ENCODE data around the gene ADAMTSL2. TPM values are rescaled to one million over a fixed set of nuclear protein-coding genes. Genes with fewer than 3 reads are reported as not detected.
A peak's percentile ranks its signal among the peaks of the same experiment; 100 is the strongest.

Gene ADAMTSL2
- total and polyA plus RNA-seq, 9 donors: 0.27 to 18.5 (median 1.9) TPM

DNA sequence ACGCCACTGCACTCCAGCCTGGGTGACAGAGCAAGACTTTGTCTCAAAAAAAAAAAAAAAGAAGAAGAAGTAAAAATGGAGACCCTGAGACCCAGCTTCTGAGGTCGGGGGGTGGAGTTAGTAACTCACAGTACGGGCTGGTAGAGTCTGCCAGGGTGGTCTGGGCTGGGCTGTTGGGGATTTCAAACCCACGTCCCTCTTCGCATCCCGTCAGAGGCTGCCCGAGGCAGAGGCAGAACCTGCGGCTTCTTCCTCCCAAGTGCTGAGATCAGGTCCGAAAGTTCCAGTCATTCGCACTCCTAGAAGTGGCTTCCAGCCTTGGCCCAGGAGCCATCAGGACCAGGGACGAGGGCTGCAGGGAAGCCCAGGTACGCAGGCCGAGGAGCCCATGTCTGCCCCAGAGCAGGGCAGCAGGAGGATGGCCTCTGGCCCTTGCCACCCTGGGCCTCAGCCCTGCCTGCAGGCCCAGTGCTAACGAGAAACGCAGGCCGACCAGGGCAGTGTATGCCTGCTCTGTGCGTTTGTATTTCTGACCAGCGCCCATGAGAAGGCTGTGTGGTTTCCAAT is 45.7 kb upstream of the ADAMTSL2 start:
- no peaks in the 10 kb centered on the region for H3K9me3 ChIP-seq
- no peaks in the 10 kb centered on the region for H3K27me3 ChIP-seq
- 86 to 95% (median 94%) methylated on average over 18 of the region's 18 CpGs for WGBS, 3 donors
- no peak for TF ChIP-seq EP300 (IDR thresholded peaks at IDR 0.05)
- TF ChIP-seq POLR2A (IDR thresholded peaks at IDR 0.05): no peak
- TF ChIP-seq, protein P1, sequence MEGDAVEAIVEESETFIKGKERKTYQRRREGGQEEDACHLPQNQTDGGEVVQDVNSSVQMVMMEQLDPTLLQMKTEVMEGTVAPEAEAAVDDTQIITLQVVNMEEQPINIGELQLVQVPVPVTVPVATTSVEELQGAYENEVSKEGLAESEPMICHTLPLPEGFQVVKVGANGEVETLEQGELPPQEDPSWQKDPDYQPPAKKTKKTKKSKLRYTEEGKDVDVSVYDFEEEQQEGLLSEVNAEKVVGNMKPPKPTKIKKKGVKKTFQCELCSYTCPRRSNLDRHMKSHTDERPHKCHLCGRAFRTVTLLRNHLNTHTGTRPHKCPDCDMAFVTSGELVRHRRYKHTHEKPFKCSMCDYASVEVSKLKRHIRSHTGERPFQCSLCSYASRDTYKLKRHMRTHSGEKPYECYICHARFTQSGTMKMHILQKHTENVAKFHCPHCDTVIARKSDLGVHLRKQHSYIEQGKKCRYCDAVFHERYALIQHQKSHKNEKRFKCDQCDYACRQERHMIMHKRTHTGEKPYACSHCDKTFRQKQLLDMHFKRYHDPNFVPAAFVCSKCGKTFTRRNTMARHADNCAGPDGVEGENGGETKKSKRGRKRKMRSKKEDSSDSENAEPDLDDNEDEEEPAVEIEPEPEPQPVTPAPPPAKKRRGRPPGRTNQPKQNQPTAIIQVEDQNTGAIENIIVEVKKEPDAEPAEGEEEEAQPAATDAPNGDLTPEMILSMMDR (IDR thresholded peaks at IDR 0.05): no peak
- DNase-seq: no peak
- H3K4me1 ChIP-seq (ENCODE audit: insufficient read depth): peaks cover 13% of the 10 kb centered on the region
- no peaks in the 10 kb centered on the region for H3K36me3 ChIP-seq
- no peak overlapping the region for H3K4me3 ChIP-seq
- H3K27ac ChIP-seq: no peak overlapping the region
- intact Hi-C loops (cut with DNase I): loop anchor here (5.0 to 10.0 kb wide), 5 partner anchors 81 to 306 kb away; no protein-coding TSS in a partner anchor

DNA sequence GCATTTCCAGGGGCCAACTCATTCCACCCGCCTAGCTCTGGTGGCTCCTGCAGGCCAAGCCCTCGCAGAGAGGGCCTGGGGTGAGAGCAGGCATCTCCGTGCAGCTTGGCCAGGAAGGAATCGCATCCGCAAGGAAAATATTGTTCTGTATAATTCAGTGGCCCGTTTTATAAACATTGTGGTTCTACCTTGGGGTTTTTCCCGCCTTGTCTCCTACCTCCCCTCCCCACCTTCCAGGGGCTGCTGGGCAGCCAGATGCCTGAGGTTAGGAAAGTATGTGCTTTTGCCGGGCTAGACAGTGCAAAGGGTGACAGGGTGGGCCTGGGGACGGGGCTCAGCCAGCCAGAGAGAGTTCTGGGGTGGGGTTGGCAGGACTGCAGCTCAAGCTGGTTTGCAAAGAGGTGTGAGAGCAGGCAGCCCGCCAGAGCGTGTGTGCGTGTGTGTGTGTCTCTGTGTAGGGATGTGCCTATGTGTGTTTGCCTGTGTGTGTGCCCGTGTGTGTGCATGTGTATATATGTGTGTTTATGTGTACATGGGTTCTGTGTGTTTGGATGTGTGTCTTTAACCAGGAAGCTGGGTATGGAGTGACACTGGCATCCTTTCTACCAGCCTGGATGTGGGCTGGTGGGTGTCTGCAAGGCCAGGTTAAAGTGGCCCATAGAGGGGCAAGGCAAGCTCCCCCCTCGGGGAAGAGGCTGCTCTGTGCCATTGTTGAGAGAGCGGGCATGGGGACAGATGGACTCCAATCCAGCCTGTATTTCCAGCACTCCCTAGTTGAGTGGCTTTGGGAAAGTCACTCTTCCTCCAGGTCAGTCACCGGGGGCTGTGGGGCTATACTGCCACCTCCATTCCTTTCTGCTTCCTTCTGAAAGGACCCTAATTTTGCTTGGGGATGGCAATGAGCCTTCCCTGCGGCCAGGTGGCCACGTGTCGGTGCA is 45.0 kb upstream of the ADAMTSL2 start:
- H3K9me3 ChIP-seq: no peaks in the 10 kb centered on the region
- H3K27ac ChIP-seq: no peak overlapping the region
- intact Hi-C loops (cut with DNase I): loop anchor here (5.0 to 10.0 kb wide), 5 partner anchors 82 to 307 kb away; no protein-coding TSS in a partner anchor
- H3K36me3 ChIP-seq: no peaks in the 10 kb centered on the region
- no peaks in the 10 kb centered on the region for H3K27me3 ChIP-seq
- H3K4me1 ChIP-seq (ENCODE audit: insufficient read depth): peaks cover 13% of the 10 kb centered on the region
- peak in 1 of 5 donors; percentile 19 for DNase-seq
- H3K4me3 ChIP-seq: no peak overlapping the region
- WGBS, 3 donors: 86 to 91% (median 89%) methylated on average over 19 of the region's 19 CpGs
- no peak for TF ChIP-seq POLR2A (IDR thresholded peaks at IDR 0.05)
- no peak for TF ChIP-seq EP300 (IDR thresholded peaks at IDR 0.05)
- TF ChIP-seq, protein P1 (IDR thresholded peaks at IDR 0.05): no peak

DNA sequence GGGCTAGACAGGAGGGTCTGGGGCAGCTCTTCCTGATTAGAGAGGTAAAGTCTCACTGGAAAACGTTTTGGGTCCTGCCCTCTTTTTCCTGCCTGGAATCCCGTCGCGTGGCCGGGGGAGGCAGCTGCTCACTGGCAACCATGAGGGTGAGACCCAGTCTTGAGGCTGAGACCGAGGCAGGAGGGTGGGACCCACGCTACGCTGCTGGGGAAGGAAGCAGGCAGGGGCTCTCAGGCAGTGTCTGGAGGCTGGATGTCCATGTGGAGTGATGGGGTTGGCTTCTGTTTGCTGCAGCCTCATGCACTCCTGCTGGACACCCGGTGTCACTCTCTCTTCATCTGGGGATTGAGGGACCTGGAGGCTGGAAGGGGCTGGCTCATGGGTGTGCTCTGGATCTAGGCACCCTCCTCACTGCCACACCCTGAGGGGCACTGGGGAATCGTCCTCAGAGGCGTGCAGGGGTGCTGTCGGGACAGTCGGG is 44.3 kb upstream of the ADAMTSL2 start:
- no peaks in the 10 kb centered on the region for H3K36me3 ChIP-seq
- WGBS, 3 donors: 50 to 58% (median 56%) methylated on average over 13 of the region's 13 CpGs
- no peak overlapping the region for H3K4me3 ChIP-seq
- no peak for TF ChIP-seq POLR2A (IDR thresholded peaks at IDR 0.05)
- TF ChIP-seq, protein P1 (IDR thresholded peaks at IDR 0.05): no peak
- no peak for TF ChIP-seq EP300 (IDR thresholded peaks at IDR 0.05)
- no peaks in the 10 kb centered on the region for H3K9me3 ChIP-seq
- no peaks in the 10 kb centered on the region for H3K27me3 ChIP-seq
- peaks cover 13% of the 10 kb centered on the region for H3K4me1 ChIP-seq (ENCODE audit: insufficient read depth)
- H3K27ac ChIP-seq: no peak overlapping the region
- DNase-seq: no peak
- intact Hi-C loops (cut with DNase I): loop anchor here in 1 of 4 donors (5.0 kb wide), 1 partner anchor 308 kb away; no protein-coding TSS in a partner anchor

DNA sequence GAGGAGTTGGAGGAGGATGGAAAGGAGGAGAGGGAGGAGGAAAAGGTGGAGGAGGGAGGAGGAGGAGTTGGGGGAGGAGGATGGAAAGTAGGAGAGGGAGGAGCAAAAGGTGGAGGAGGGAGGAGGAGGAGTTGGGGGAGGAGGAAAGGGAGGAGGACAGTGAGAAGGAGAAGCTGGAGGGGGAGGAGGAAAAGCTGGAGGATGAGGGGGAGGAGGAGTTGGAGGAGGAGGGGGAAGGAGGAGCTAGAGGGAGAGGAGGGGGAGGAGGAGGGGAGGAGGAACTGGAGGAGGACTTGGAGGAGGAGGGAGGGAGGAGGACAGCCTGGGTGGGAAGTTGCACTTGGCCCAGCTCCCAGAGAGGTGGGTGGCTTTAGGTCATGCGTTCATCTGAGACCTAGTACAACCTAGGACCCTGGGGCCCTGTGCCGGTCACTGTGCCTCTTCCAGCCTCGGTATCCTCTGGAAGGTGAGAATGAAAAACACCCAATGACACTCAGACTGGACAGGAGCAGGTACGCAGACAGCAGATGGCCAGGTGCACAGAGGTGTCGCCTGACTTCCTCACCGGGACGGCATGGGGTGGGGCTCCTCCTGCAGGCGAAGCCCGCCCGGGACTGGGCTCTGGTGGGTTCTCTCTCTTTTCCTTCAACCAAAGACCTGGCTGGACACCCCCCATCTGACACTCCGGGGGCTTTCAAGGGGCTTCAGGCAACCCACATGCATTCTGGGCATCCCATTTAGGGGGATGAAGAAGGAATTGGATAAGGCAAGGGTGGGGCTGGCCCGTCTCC is 43.4 kb upstream of the ADAMTSL2 start:
- Histone ChIP-seq H3K9me3 (no peaks in the 10 kb centered on the region), H3K27me3 (no peaks in the 10 kb centered on the region), H3K27ac (no peak overlapping the region), H3K4me3 (no peak overlapping the region), H3K4me1 (ENCODE audit: insufficient read depth) (peaks cover 13% of the 10 kb centered on the region), H3K36me3 (no peaks in the 10 kb centered on the region)
- no peak for DNase-seq
- TF ChIP-seq EP300 (IDR thresholded peaks at IDR 0.05) (no peak), POLR2A (IDR thresholded peaks at IDR 0.05) (no peak)
- TF ChIP-seq, protein P1 (IDR thresholded peaks at IDR 0.05): no peak
- 69 to 79% (median 71%) methylated on average over 12 of the region's 12 CpGs for WGBS, 3 donors
- intact Hi-C loops (cut with DNase I): loop anchor here in 1 of 4 donors (5.0 kb wide), 1 partner anchor 309 kb away; no protein-coding TSS in a partner anchor

Measured in ovary (tissue), 9 donors.